Measurements from ENCODE around the gene UROS. TPM values are rescaled to one million over a fixed set of nuclear protein-coding genes. Genes with fewer than 3 reads are reported as not detected.

Gene UROS
- total RNA-seq, 4 donors from 2014 or later: 28.8 to 55.7 (median 44.6) TPM

GRCh38 chr10:125762692-125763648 is 60.1 kb downstream of the UROS start:
- no peak overlapping the region for H3K27ac ChIP-seq
- peaks cover 8 to 94% (median 9%) of the 10 kb centered on the region in 3 donors for H3K36me3 ChIP-seq

GRCh38 chr10:125761961-125762360 is 61.1 kb downstream of the UROS start:
- peaks cover 8 to 99% (median 9%) of the 10 kb centered on the region in 3 donors for H3K36me3 ChIP-seq
- no peaks in the 10 kb centered on the region for H3K27me3 ChIP-seq
- WGBS, 2 donors: 25 to 42% methylated on average over 1 of the region's 1 CpG

More at GRCh38 chr10:125762692-125763648, 60.1 kb downstream of the UROS start:
- H3K4me1 ChIP-seq: no peaks in the 10 kb centered on the region
- H3K9me3 ChIP-seq: no peaks in the 10 kb centered on the region
- H3K4me3 ChIP-seq: no peak overlapping the region
- no peaks in the 10 kb centered on the region for H3K27me3 ChIP-seq
- TF ChIP-seq EP300 (IDR thresholded peaks at IDR 0.05): no peak
- TF ChIP-seq POLR2A (IDR thresholded peaks at IDR 0.05): no peak
- TF ChIP-seq CTCF (IDR thresholded peaks at IDR 0.05): no peak
- WGBS, 2 donors: 81 to 84% methylated on average over 24 of the region's 24 CpGs
- DNase-seq (ENCODE audit: low spot score in 2 of 2): no peak

GRCh38 chr10:125757742-125758141 is 65.3 kb downstream of the UROS start:
- no peak for DNase-seq (ENCODE audit: low spot score in 2 of 2)
- peaks cover 3 to 99% (median 9%) of the 10 kb centered on the region in 3 donors for H3K36me3 ChIP-seq
- H3K4me3 ChIP-seq: no peak overlapping the region
- H3K9me3 ChIP-seq: no peaks in the 10 kb centered on the region
- no peaks in the 10 kb centered on the region for H3K4me1 ChIP-seq
- no peak overlapping the region for H3K27ac ChIP-seq
- TF ChIP-seq POLR2A (IDR thresholded peaks at IDR 0.05): no peak
- no peak for TF ChIP-seq CTCF (IDR thresholded peaks at IDR 0.05)
- no peak for TF ChIP-seq EP300 (IDR thresholded peaks at IDR 0.05)
- 77 to 79% methylated on average over 4 of the region's 4 CpGs for WGBS, 2 donors
- no peaks in the 10 kb centered on the region for H3K27me3 ChIP-seq

More at GRCh38 chr10:125761961-125762360, 61.1 kb downstream of the UROS start:
- no peaks in the 10 kb centered on the region for H3K9me3 ChIP-seq
- no peak for DNase-seq (ENCODE audit: low spot score in 2 of 2)
- H3K4me3 ChIP-seq: no peak overlapping the region
- H3K27ac ChIP-seq: no peak overlapping the region
- no peaks in the 10 kb centered on the region for H3K4me1 ChIP-seq
- TF ChIP-seq POLR2A (IDR thresholded peaks at IDR 0.05) (no peak), CTCF (IDR thresholded peaks at IDR 0.05) (no peak), EP300 (IDR thresholded peaks at IDR 0.05) (no peak)

- no peak for DNase-seq (ENCODE audit: low spot score in 2 of 2)
- Histone ChIP-seq H3K4me1 (no peaks in the 10 kb centered on the region), H3K36me3 (peaks cover 3 to 99% (median 10%) of the 10 kb centered on the region in 3 donors), H3K27me3 (no peaks in the 10 kb centered on the region), H3K9me3 (no peaks in the 10 kb centered on the region), H3K27ac (no peak overlapping the region), H3K4me3 (no peak overlapping the region)
- TF ChIP-seq POLR2A (IDR thresholded peaks at IDR 0.05) (no peak), EP300 (IDR thresholded peaks at IDR 0.05) (no peak), CTCF (IDR thresholded peaks at IDR 0.05) (no peak)
- 89 to 91% methylated on average over 5 of the region's 5 CpGs for WGBS, 2 donors
These were observed 66.1 kb downstream of the UROS start for GRCh38 chr10:125756853-125757487.

- Histone ChIP-seq H3K36me3 (peaks cover 3 to 99% (median 15%) of the 10 kb centered on the region in 3 donors), H3K9me3 (no peaks in the 10 kb centered on the region), H3K4me1 (no peaks in the 10 kb centered on the region), H3K27me3 (no peaks in the 10 kb centered on the region), H3K4me3 (no peak overlapping the region), H3K27ac (no peak overlapping the region)
- TF ChIP-seq CTCF (IDR thresholded peaks at IDR 0.05) (no peak), POLR2A (IDR thresholded peaks at IDR 0.05) (no peak), EP300 (IDR thresholded peaks at IDR 0.05) (no peak)
- 70 to 73% methylated on average over 5 of the region's 5 CpGs for WGBS, 2 donors
- no peak for DNase-seq (ENCODE audit: low spot score in 2 of 2)
These were observed 66.9 kb downstream of the UROS start for GRCh38 chr10:125756196-125756595.
